Spleen (tissue), 7 donors: ENCODE measurements around the gene RFESD.

ENCODE experiments used
- CTCF ChIP-seq, 11 experiments: fragments of 200-600 bp in 7 of 11; fragments of 450-650 bp in 4 of 11; sonication (generic) in 4 of 11; IDR thresholded peaks in 8 of 11; conservative IDR thresholded peaks in 3 of 11; 1 replicate in 7 of 11; 2 replicates in 4 of 11; pipeline versions ENCODE4 v1.4.0 to v1.8.0; 2016 to 2021; ENCODE audit warnings: antibody characterized with exemption in 11 of 11, inconsistent platforms in 4 of 11, mild to moderate bottlenecking in 1 of 11
- POLR2A ChIP-seq, 3 donors: fragments of 450-650 bp; IDR thresholded peaks; one replicate each; pipeline ENCODE4 v1.5.1; 2017; ENCODE audit warnings: antibody characterized with exemption in 3 of 3, mild to moderate bottlenecking in 1 of 3
- donor health status: DM: no; HTN: no; CAD: no; lungs with moderate emphysema.
- donor health status: DM: no; HTN: no; CAD: no.
- donor health status: DM: no; HTN: no; CAD: no.

GRCh38 chr5:95617057-95617456 lies 29.5 kb upstream of the RFESD start:
- TF ChIP-seq CTCF (IDR thresholded peaks at IDR 0.05 in 8 of 11, conservative IDR thresholded peaks at IDR 0.05 in 3 of 11): no peak
- no peak for TF ChIP-seq POLR2A (IDR thresholded peaks at IDR 0.05)
